ENCODE data around the gene ADAMTS3.
"Not testable (repeated sequence)": the region's sequence is repeated elsewhere in the genome, so short reads cannot be mapped to it uniquely, and the experiment has no call there.

Gene ADAMTS3

DNA sequence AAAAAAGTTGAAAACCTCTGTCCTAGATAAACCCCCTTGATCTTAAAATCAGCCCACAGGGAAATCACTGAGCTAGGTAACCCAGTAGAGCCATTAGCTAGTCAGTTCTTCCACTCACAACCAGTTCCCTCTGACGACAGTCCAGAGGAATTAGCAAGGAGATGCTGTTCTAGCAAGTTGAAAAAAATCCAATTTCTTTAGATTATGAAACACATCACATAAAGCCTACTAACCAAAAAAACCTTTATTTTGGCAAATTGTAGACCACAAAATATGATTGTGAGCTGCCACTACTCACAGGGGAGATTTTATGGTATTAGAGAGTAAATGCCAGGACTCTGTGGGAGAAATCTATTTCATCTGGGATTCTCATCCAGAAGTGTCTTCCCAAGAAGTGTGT lies 22.6 kb downstream of the ADAMTS3 start:
- DNase-seq = no peak

DNA sequence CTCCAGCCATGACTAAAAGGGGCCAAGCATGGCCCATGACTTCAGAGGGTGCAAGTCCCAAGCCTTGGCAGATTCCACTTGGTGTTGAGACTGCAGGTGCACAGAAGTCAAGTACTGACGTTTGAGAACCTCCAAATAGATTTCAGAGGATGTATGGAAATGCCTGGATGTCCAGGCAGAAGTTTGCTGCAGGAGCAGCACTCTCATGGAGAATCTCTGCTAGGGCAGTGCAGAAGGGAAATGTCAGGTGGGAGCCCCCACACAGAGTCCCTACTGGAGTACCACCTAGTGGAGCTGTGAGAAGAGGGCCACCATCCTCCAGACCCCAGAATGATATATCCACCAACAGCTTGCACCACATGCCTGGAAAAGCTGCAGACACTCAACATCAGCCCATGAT lies 28.3 kb downstream of the ADAMTS3 start:
- DNase-seq = not testable (repeated sequence)

DNA sequence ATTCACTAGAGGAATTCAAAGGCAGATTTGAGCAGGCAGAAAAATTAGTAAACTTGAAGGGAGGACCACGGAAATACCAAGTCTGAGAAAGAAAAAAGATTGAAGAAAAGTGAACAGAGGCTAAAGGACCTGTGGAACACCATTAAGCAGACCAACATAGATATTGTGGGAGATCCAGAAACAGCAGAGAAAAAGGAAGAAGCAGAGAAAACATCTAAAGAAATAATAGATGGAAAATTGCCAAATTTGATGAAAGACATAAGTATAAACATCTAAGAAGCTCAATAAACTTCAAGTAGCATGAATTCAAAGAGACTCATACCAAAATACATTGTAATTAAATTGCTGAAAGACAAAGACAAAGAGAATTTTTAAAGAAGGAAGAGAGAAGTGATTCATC lies 31.0 kb downstream of the ADAMTS3 start:
- DNase-seq = no peak

DNA sequence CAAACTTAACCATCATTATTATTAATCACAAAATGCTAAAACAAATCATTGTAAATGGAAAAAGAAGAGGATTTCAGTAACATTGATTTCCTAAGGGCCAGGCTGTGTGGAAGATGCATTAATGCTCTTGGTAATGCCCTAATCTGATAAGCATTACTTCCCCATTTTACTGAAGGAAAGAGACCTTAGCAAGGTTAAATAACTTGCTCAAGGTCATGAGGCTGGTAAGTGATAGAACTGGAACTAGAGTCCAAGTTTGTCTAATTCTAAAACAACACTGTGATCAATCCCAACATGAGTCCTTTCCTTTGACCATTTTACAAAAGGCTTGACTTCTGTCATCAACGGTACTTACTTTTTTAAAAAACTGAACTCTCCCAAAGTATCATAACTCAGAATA lies 32.6 kb downstream of the ADAMTS3 start:
- no peak for DNase-seq

DNA sequence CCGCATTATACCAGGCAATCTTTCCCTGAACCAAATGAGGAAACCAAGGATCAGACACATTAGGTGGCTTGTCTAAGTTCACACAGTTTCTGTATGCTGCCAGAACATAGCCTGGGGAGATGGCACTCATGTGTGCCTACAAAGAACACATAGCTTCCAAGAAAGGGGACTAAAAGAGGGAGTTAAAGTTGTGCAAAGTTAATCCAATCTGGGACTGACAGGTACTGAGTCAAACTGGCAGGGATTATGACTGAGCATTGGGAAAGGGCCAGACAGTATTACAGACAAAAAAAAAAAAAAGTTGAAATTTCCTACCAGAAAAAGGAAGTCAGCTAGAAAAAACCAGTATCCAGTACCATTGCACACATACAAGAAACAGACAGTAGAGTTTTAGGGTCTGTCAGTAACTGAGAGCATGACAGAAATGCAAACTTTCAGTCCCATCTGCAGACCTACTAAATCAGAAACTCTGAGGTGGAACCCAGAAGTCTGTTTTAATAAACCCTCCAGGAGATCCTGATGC lies 37.2 kb downstream of the ADAMTS3 start:
- no peak for DNase-seq

DNA sequence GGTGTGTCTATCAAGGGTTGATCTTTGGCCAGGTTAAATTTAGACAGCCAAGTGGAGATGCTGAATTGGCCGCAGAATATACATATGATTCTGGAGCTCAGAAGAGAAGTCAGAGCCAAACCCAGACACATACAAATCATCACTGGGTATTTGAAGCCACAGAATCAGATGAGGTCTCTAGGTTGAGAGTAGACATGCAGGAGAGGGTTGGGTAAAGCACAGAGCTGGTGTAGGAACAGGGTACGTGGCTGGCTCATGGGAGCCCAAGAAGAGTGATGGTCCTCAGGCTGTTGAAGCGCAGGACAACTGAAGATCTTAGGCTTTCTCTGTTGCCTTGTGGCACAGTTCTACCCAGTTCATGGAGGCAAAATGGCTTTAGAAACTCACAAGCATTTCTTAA lies 37.7 kb downstream of the ADAMTS3 start:
- no peak for DNase-seq

DNA sequence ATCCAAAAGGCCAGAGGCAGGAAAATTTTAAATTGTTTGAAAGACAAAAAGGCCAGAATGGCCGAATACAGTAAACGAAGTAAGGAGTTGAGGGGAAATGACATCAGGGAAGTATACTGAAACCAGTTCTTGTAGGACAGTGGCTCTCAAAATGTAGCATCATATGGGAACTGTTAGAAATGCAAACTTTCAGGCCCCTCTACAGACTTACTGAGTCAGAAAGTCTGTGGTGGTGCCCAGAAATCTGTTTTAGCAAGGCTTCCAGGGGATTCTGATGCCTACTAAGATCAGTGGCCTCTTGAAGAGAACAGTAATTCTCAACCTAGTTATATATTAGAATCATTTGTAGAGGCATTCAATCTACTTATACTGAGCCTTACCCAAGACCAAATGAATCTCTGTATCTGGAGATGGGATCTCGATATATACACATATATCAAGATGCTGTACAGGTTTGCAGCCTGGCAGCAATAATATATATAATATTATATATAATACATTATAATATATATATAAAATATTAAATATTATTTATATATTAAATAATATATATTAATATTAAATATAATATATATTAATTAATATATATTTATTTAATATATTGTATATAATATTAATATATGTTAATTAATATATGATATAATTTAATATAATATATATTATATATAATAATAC lies 39.7 kb downstream of the ADAMTS3 start:
- DNase-seq = no peak

DNA sequence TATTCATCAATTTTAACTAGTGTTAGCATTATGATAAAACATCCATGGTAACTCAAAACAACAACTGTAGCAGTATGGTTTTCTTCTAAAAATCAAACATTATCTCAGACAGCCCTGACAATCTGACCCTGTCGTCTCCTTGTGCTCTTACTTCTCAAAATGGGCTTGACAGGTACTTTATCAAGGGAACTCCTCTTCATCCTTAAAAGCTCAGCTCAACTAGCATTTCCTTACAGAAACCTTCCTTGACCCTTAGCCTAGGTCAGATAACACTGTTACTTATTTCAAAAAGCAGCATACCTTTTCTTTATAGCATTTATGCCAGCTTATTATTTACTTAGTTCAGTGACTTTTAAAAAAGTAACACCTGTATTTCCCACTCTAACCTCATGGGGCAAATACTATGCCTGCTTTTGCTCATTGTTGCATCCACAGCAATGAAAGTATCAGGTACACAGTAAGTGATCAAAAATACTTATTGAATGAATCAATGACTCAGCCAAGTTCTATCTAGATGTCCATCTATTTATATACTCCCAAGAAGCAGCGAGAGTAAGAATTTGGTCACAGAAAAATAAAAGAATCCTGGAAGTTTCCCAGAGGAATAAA lies 41.9 kb downstream of the ADAMTS3 start:
- no peak for DNase-seq

DNA sequence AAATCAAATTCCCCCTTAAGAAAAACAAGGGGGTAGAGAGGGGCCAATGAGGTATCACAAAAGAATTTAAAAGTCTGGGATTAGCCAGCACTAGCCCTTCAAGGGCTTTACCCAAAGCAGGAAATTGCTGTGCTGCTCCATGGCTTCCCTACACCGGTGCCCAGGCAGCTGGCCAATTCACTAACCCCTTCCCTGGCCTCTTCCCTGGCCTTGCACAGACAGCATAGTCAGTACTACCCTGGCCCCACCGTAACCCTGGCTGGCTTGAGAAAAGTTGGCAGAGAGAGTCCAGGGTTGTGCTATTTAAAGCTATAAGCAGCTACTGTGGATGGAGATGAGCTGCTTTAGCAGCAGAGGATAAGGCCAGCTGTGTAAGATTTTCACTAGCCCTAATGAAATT lies 43.1 kb downstream of the ADAMTS3 start:
- DNase-seq = no peak

DNA sequence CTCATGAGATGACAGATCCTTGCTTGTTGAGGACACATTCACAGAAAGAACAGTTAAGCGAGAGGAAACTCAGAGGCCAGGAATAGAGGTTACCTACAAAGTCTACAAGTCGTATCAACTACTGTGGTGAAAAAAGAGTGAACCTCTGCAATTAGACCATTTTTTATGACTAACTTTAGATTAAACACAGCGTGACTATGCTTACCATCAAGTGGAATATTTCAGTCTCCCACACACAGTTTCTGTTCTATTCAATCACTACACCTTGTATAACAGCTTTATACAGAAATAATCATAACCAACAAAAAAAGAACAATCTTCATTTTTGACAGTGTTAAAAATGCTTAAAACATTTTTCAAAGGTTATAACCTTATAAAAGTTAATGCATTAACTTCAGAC lies 46.6 kb downstream of the ADAMTS3 start:
- DNase-seq = no peak

DNA sequence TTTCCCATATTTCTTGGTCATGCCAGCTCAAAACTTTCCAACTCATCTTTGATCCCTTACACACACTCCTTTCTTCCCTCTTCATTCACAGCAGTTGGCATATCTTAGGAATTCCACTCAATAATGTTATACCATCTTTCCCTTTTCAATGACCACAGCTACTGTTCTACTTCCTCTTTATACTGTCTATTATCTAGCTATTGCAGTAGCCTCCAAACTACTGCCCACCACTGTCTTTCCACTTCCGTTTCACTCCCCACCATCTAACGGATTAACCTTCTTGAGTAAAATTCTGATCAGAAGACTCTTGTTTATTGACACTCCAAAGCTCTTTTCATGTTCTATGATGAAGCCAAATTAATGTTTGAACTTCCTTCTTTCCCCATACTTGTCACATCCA lies 55.8 kb downstream of the ADAMTS3 start:
- DNase-seq = no peak

DNA sequence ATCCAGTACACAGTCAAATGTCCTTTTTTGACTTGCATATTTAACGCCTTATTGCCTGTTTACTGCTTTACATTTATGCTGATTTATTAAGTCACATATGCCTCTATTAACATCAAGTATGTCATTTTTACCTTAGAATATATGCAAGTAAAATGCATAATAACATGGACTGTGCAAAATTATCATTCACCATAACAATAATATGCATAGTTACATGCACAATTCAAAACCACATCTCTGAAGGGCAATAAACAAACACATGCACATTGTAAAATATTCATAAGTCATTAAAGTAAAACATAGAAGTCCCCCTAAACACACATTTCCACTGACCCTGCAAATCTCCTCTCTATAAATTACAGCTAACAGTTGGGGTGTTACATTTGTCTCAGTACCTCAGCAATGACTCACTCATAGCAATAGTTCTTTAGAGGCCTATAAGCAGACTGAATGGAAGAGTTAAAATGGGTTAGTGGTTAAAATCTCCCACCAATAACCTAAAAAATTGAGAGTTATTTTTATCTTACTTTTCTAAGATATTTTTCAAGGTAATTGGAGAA lies 61.1 kb downstream of the ADAMTS3 start:
- DNase-seq = no peak

DNA sequence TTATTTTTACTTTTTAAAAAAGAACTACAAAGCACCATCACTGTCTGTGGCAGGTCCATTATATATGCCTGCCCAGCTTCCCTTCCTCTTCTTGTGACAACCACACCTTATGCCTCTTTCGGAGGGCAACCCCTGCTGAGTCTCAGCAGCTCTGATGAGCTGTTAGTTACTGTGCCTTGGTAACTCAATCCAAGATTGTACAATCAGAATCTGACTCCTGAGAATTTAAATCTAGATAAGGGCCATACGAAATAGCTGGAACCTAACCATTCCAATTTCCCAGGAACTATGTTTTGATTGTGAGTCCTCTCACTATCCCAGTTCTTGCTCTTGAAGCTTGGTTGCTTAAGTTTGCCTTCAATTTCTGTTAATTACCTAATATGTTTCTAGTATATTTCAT lies 61.9 kb downstream of the ADAMTS3 start:
- DNase-seq = no peak

DNA sequence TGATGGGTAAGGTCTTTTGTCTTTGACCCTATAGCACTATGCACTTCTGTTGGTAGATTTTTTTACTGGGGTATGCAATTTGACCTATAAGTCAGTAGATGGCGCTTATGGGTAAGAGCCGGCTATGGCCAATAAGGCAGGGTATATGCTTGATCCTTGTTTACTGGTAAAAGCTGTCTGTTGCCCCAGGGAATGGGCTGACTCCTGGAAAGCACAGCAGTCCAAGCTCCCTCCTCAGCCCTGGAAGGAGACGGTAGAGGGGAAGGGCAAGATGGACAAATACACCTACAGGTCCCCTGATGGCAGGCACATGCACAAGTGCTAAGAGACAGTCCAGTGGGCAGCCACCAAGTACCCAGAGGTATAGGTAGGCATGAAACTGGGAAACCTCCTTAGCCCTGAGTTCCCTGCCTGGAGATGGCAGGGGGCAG lies 63.7 kb downstream of the ADAMTS3 start:
- DNase-seq = no peak

DNA sequence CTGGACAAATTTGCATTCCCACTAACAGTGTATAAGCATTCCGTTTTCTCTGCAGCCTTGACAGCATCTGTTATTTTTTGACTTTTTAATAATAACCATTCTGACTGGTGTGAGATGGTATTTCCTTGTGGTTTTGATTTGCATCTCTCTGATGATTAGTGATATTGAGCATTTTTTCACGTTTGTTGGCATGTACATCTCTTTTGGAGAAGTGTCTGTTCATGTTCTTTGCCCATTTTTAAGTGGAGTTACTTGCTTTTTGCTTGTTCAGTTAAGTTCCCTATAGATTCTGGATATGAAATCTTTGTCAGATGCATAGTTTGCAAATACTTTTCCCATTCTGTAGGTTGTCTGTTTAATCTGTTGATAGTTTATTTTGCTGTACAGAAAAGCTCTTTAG lies 68.8 kb downstream of the ADAMTS3 start:
- DNase-seq = no peak

DNA sequence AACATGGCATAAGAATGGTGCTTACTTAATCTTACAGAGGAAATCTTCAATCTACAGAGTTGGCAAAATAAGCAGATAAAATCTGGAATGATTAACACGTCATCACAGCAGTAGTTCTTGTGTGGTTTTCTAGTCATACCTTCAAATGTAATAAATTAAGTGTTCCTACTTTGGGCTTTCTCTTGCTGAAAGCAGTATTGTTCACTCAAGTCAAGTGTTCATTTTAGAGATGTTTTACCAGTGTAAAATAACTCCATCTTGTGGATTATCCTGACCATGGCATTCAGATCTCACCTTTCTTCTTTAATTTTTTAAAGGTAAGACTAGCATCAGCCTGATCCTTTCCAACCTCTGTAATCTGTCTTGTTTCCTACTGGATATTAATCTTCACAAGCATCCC lies 72.9 kb downstream of the ADAMTS3 start:
- DNase-seq = no peak

DNA sequence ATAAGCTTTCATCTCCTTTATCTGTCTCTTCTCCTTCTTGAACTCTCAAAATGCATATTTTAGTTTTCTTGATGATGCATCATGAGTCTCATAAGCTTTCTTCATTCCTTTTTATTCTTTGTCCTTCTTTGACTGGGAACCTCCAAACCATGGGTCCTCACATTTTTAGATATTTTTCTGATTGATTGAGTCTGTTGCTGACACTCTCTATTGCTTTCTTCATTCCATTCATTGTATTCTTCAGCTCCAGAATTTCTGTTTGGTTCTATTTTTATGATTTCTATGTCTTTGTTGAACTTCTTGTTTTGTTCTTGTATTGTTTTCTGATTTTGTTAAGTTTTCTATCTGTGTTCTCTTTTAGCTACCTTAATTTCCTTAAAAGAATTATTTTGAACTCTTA lies 74.9 kb downstream of the ADAMTS3 start:
- DNase-seq = no peak

DNA sequence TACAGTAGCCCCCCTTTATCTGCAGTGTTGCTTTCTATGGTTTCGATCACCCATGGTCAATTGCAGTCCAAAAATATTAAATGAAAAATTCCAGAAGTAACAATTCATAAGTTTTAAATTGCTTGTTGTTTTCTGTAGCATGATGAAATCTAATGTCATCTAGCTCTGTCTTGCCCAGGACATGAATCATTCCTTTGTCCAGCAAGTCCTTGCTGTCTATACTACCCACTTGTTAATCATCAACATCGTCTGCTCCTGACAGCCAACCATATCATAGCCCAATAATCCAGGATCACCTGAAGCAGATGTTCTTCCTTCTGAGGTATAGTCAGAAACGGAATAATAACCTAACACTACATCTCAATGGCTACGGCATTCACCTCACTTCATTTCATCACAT lies 79.8 kb downstream of the ADAMTS3 start:
- DNase-seq = no peak

DNA sequence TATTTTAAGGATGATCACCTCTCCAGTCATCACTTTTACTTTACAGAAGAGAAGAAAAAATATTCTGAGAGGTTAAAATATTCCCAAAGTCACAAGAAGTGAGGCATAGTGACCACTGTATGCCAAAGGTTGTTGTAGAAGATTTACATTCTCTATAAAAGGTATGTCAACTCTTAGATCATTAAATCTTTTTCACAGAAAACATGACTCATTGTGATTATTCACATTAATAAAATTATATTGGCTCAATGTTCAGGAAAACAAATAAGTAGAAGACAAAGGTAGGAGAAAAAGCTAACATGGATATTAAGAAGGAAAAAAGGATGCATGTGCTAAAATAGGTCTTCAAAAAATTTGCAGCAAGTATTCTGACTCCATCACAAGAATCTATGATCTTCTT lies 82.0 kb downstream of the ADAMTS3 start:
- no peak for DNase-seq

DNA sequence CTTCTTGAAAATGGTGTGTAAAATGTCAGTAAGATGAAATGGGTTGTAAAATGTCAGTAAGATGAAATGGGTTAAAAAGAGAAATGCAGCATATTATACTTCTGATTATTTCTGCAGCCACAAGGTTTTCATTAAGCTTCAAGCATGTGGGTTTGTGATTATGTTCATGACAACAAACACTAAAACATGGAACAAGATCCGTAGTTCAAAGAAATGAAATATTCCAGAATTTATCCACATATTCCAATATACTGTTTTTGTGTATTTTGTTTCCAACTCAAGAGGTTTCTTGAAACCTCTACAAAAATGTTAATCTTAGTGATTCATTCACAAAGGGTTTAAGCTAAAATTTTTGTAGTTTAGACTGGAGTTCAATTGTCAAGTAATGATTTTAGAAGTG lies 84.0 kb downstream of the ADAMTS3 start:
- DNase-seq = no peak

DNA sequence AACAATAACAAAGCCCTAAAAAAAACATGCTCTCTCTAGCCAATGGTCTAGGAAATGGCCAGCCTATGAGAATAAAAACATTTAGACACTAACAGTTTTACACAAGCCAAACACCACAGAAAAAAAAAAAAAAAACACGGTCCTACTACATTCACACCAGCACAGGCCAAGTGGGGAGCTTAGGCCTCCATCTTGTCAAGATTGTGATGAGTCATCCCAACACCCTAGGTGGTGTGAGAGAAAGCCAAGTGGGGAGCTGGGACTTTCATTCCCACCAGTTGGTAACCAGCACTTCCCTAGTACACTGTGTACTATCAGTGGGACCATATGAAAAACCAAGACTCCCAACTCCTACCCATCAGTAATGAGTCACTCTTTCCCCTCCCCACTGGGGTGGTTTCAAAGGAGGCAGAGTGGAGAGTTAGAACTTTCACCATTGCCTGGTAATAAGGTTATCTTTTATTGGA lies 95.6 kb downstream of the ADAMTS3 start:
- no peak for DNase-seq

DNA sequence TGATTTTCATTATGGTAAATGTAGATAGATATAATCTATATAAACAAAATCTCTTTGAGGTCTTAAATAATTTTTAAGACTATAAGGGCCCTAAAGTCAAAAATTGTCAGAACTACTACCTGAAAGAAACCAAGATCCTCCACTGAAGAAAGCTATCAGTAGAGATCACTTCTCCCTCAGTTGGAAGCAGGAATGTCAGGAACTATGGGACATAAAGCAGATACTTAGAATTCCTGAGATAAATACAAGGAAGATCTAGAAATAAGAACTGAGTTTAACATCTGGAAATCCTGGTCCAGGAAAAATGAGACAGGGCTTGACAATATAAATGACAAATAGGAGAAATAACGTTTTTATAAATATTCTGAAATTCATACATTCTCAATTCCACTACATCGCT lies 97.2 kb downstream of the ADAMTS3 start:
- DNase-seq = no peak

DNA sequence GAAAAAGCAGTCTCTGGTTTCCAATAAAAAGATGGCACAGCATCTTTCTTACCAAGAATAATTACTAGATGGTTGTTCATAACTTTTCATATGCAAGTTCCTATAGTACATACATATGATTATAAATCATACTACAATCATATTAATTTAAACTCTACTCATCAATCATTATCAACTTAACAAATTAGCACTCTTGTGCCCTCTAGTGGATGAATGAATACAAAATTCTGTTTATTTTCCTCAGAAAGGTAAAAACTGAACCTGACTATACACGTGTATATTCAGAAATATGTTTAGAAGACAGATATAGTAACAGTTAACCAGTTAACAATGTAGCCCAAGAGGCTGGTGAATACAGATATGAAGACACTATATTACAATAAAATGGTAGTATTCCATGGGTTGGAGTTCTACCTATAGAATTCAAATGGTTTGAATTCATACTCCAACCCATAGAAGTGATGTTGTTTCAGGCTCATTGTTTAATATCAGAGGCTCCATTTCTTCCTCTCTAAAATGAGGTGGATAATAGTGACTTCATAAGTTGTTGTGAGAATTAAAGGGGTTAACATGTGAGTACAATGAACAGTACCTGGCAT lies 100.0 kb downstream of the ADAMTS3 start:
- DNase-seq = no peak

DNA sequence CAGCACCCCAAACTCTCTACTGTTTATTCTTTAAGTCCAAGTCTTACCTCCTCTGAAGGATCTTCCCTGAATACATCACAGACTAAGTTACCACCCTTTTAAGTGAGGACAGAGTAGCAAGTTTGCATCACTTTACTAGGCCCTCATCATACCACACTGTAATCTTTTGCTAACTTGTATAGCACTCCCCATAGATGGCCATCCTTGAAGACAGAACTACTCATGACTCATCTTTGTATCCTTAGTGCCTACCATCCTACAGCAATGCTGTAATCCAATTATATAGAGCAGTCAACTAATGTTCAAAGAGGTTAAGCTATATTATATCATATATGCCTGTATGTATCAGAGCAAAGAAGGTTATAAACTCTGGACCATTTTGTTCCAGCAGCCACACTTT lies 101.4 kb downstream of the ADAMTS3 start:
- no peak for DNase-seq
